ENCODE data around the gene IL22RA1.

The IL22RA1 gene

GRCh38 chr1:24077278-24077978 lies 65.5 kb downstream of the IL22RA1 start (continued):
- TF ChIP-seq PATZ1 (CRISPR knock-in tag; IDR thresholded peaks at IDR 0.05; ENCODE audit: borderline replicate concordance), result no peak
- no peak for TF ChIP-seq OSR1 (CRISPR knock-in tag; IDR thresholded peaks at IDR 0.05)

GRCh38 chr1:24075946-24076345 lies 67.0 kb downstream of the IL22RA1 start:
- no peak for ATAC-seq
- TF ChIP-seq ESRRG (CRISPR knock-in tag; IDR thresholded peaks at IDR 0.05), result no peak
- TF ChIP-seq PPARA (CRISPR knock-in tag; IDR thresholded peaks at IDR 0.05; ENCODE audit: borderline replicate concordance), result no peak
- no peak for TF ChIP-seq TOX (CRISPR knock-in tag; IDR thresholded peaks at IDR 0.05; ENCODE audit: borderline replicate concordance)

- no peak for TF ChIP-seq ZNF565 (CRISPR knock-in tag; conservative IDR thresholded peaks at IDR 0.05; ENCODE audit: low read depth)
- no peak for TF ChIP-seq OSR1 (CRISPR knock-in tag; IDR thresholded peaks at IDR 0.05)
- no peak for TF ChIP-seq ZC3H10 (CRISPR knock-in tag; IDR thresholded peaks at IDR 0.05)
- TF ChIP-seq CSRNP3 (CRISPR knock-in tag; IDR thresholded peaks at IDR 0.05), result no peak
- no peak for TF ChIP-seq GLIS3 (CRISPR knock-in tag; IDR thresholded peaks at IDR 0.05)
- no peak for TF ChIP-seq PATZ1 (CRISPR knock-in tag; IDR thresholded peaks at IDR 0.05; ENCODE audit: borderline replicate concordance)
- TF ChIP-seq RARB (CRISPR knock-in tag; IDR thresholded peaks at IDR 0.05), result no peak
- no peak for TF ChIP-seq ZFP30 (CRISPR knock-in tag; IDR thresholded peaks at IDR 0.05)
- no peak for TF ChIP-seq POU6F1 (CRISPR knock-in tag; IDR thresholded peaks at IDR 0.05; ENCODE audit: borderline replicate concordance, low read depth)
- no peak for TF ChIP-seq ARNTL (CRISPR knock-in tag; IDR thresholded peaks at IDR 0.05; ENCODE audit: borderline replicate concordance, low read depth)
- TF ChIP-seq TCF4 (CRISPR knock-in tag; IDR thresholded peaks at IDR 0.05; ENCODE audit: borderline replicate concordance), result no peak
- no peak for TF ChIP-seq ISL1 (CRISPR knock-in tag; IDR thresholded peaks at IDR 0.05)
- TF ChIP-seq TOX (CRISPR knock-in tag; IDR thresholded peaks at IDR 0.05; ENCODE audit: borderline replicate concordance), result no peak
- ATAC-seq, result no peak
Observed at GRCh38 chr1:24075590-24075854, 67.4 kb downstream of the IL22RA1 start.

GRCh38 chr1:24074817-24075589 lies 67.9 kb downstream of the IL22RA1 start:
- ATAC-seq, result no peak
- TF ChIP-seq ZNF8 (CRISPR knock-in tag; IDR thresholded peaks at IDR 0.05) (no peak), BACH2 (CRISPR knock-in tag; IDR thresholded peaks at IDR 0.05; ENCODE audit: borderline replicate concordance) (no peak), TOX (CRISPR knock-in tag; IDR thresholded peaks at IDR 0.05; ENCODE audit: borderline replicate concordance) (no peak), PATZ1 (CRISPR knock-in tag; IDR thresholded peaks at IDR 0.05; ENCODE audit: borderline replicate concordance) (no peak), POU6F1 (CRISPR knock-in tag; IDR thresholded peaks at IDR 0.05; ENCODE audit: borderline replicate concordance, low read depth) (no peak), ZFP3 (CRISPR knock-in tag; IDR thresholded peaks at IDR 0.05) (no peak), SNAI2 (CRISPR knock-in tag; IDR thresholded peaks at IDR 0.05) (no peak)

Measured in SK-N-SH treated with all-trans-retinoic acid at 6 μM for 48 hours (cell line).